Aorta (tissue), 5 donors: ENCODE measurements around the gene EIF2D. TPM values are rescaled to one million over a fixed set of nuclear protein-coding genes. Genes with fewer than 3 reads are reported as not detected.

Source experiments
- ATAC-seq: fragments of 200-7000 bp; cut with Tn5 transposase; one replicate; pipeline ENCODE4 v1.9.1; 2022; ENCODE audit warnings: moderate library complexity; ENCODE audit not compliant: low FRiP score
- DNase-seq, 2 donors: peaks; one replicate each; pipeline ENCODE4 v3.0.0-alpha.2; 2020
- H3K27ac ChIP-seq, 2 donors: one replicate each; pipeline ENCODE4 v1.5.1; 2013; ENCODE audit warnings: low read length in 2 of 2, mild to moderate bottlenecking in 2 of 2, moderate library complexity in 2 of 2, control low read depth in 1 of 2, inconsistent platforms in 1 of 2, low read depth in 1 of 2
- H3K27me3 ChIP-seq, 2 donors: one replicate each; pipeline ENCODE4 v1.6.1; 2013; ENCODE audit warnings: control low read depth in 1 of 2, low read length in 1 of 2, mild to moderate bottlenecking in 1 of 2, moderate library complexity in 1 of 2; ENCODE audit not compliant: insufficient read depth in 2 of 2, control insufficient read depth in 1 of 2
- H3K36me3 ChIP-seq, 2 donors: one replicate each; pipeline ENCODE4 v1.6.1; 2013; ENCODE audit warnings: control low read depth in 1 of 2, low read length in 1 of 2, mild to moderate bottlenecking in 1 of 2; ENCODE audit not compliant: insufficient read depth in 2 of 2, control insufficient read depth in 1 of 2
- H3K4me1 ChIP-seq, 2 donors: one replicate each; pipeline ENCODE4 v1.6.1; 2013; ENCODE audit warnings: low read length in 2 of 2, control low read depth in 1 of 2, mild to moderate bottlenecking in 1 of 2, moderate library complexity in 1 of 2; ENCODE audit not compliant: insufficient read depth in 2 of 2, control insufficient read depth in 1 of 2
- H3K4me3 ChIP-seq, 2 donors: one replicate each; pipeline ENCODE4 v1.5.1; 2013; ENCODE audit warnings: low read length in 2 of 2, control low read depth in 1 of 2, mild to moderate bottlenecking in 1 of 2
- H3K9me3 ChIP-seq: one replicate; pipeline ENCODE4 v1.6.1; 2013; ENCODE audit warnings: mild to moderate bottlenecking, low read length; ENCODE audit not compliant: control insufficient read depth
- WGBS, 2 donors: extraction: QIAGEN DNeasy Blood & Tissue Kit; methylation state at CpG; one replicate each; pipeline ENCODE4 v1.1.7; 2013; 5-methylcytosine and 5-hydroxymethylcytosine counted together
- intact Hi-C, 2 donors: fragments of 100-400 bp; cut with DNase I; formaldehyde crosslinking; loops; one replicate each; pipeline versions ENCODE4 v1.14.2 to v1.15.0; 2022
- long read RNA-seq, 2 donors: library from polyadenylated mRNA; unstranded; transcript quantifications; one replicate each; pipeline ENCODE4 v2.0.0, GENCODE V29; 2020 to 2021
- polyA plus RNA-seq, 2 donors: library from polyadenylated mRNA; stranded (reverse); fragments of 200-250 nt; gene quantifications; one replicate each; pipeline ENCODE4 v1.2.3, GENCODE V29; 2013
- total RNA-seq, 2 donors: library from RNA; stranded (reverse); fragmentation: NEBNext Ultra II Directional; extraction: Animal tissue kit (Norgen Biotek cat#: 25700); gene quantifications; one replicate each; pipeline ENCODE4 v1.2.1, GENCODE V29; 2021
- donor health status: healthy with polysubstance abuse.
- donor health status: Bipolar disorder and iron deficiency.
- donor health status: DM: no; HTN: no; CAD: no.
- donor health status: DM: no; HTN: no; CAD: no.
- donor health status: DM: yes; HTN: yes; CAD: no.

EIF2D gene, protein sequence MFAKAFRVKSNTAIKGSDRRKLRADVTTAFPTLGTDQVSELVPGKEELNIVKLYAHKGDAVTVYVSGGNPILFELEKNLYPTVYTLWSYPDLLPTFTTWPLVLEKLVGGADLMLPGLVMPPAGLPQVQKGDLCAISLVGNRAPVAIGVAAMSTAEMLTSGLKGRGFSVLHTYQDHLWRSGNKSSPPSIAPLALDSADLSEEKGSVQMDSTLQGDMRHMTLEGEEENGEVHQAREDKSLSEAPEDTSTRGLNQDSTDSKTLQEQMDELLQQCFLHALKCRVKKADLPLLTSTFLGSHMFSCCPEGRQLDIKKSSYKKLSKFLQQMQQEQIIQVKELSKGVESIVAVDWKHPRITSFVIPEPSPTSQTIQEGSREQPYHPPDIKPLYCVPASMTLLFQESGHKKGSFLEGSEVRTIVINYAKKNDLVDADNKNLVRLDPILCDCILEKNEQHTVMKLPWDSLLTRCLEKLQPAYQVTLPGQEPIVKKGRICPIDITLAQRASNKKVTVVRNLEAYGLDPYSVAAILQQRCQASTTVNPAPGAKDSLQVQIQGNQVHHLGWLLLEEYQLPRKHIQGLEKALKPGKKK
- total RNA-seq, result 10 to 100 TPM; 29.6 to 46.5 TPM
- polyA plus RNA-seq, result 10 to 100 TPM; 26.2 to 48.3 TPM
- long read RNA-seq, donor 1, transcript EIF2D-201 (15 exons, 2,005 nt), result major isoform, 86 of 107 reads
- long read RNA-seq, donor 1, partial matches to known transcripts, result 9 of 107 reads
- long read RNA-seq, donor 1, other reads (novel, unspliced or antisense), result 12 of 107 reads
- long read RNA-seq, donor 2, transcript EIF2D-201 (15 exons, 2,005 nt), result major isoform, 15 of 39 reads
- long read RNA-seq, donor 2, partial matches to known transcripts, result 14 of 39 reads
- long read RNA-seq, donor 2, other reads (novel, unspliced or antisense), result 10 of 39 reads

DNA sequence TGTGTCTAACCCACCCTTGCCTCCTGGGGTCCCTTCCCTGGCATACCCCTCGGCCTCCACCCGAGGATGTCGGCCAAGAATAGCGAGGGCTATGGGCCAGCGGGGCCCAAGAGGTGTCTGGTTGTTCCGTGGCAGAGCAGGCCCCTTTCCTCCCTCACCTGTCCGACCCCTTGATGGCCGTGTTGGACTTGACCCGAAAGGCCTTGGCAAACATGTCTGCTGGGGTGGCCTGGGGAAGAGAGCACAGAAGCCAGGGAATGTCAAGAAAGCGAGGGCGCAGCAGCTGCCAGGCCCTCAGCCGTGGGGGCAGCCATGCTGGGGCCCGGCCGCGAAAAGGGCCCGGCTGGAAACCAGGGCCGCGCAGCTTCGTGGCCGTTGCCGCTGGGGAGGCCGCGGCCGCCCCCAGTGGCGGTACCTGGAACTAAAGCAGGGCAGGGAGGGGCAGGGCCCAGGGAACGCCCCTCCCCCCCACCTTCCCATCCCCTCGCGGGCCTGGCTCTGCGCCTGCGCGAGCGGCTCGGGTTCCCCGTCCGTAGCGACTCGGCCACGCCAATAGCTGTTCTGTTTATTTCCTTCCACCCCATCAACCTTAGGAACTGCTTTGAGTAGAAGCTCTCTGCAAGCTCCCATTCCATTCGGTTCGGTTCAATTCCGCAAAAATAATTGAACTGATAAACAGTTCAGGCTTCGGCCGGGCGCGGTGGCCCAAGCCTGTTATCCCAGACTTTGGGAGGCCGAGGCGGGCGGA is at the start of gene EIF2D:
Gene EIF2D (minus strand): TSS at position 337 of the 748 bp plus-strand sequence. CDS start 123 bp downstream, at position 214.
- peak; percentile 100 for ATAC-seq
- peak; percentile 95 to 98 for DNase-seq
- no peaks in the 10 kb centered on the region for H3K4me1 ChIP-seq
- intact Hi-C loops, result loop anchor here in 1 of 2 donors (10.0 kb wide), 1 partner anchor 52 kb away; no protein-coding TSS in a partner anchor
- H3K27ac ChIP-seq, result peak within 1 kb of the TSS in 1 of 2 donors; percentile 82
- peak within 1 kb of the TSS; percentile 43 to 83 for H3K4me3 ChIP-seq
- H3K9me3 ChIP-seq, result no peaks in the 10 kb centered on the region
- 3 to 4% methylated on average over 43 to 48 of the region's 48 CpGs for WGBS, 2 donors
- H3K36me3 ChIP-seq, result peaks cover 0 to 1% of the 10 kb centered on the region in 2 donors
- no peaks in the 10 kb centered on the region for H3K27me3 ChIP-seq

- Histone ChIP-seq H3K27me3 (no peaks in the 10 kb centered on the region), H3K4me3 (no peak overlapping the region), H3K4me1 (no peaks in the 10 kb centered on the region), H3K27ac (no peak overlapping the region), H3K36me3 (no peaks in the 10 kb centered on the region), H3K9me3 (no peaks in the 10 kb centered on the region)
- DNase-seq (no peak), ATAC-seq (no peak)
- 87 to 89% methylated on average over 11 of the region's 11 CpGs for WGBS, 2 donors
- intact Hi-C loops, result loop anchor here (10.0 kb wide), 2 partner anchors 46 to 176 kb away; partner anchors contain the start of gene EIF2D (in 1 of the 2)
Observed at GRCh38 chr1:206661161-206661820, 49.0 kb upstream of the EIF2D start.

GRCh38 chr1:206660136-206660535 is 47.9 kb upstream of the EIF2D start:
- DNase-seq (no peak), ATAC-seq (no peak)
- Histone ChIP-seq H3K36me3 (no peaks in the 10 kb centered on the region), H3K4me1 (no peaks in the 10 kb centered on the region), H3K27me3 (no peaks in the 10 kb centered on the region), H3K27ac (no peak overlapping the region), H3K4me3 (no peak overlapping the region), H3K9me3 (no peaks in the 10 kb centered on the region)
- 96 to 97% methylated on average over 4 of the region's 4 CpGs for WGBS, 2 donors
- intact Hi-C loops, result loop anchor here (10.0 kb wide), 2 partner anchors 45 to 175 kb away; partner anchors contain the start of gene EIF2D (in 1 of the 2)

GRCh38 chr1:206658981-206659273 is 46.7 kb upstream of the EIF2D start:
- intact Hi-C loops, result no loop called here
- Histone ChIP-seq H3K4me1 (no peaks in the 10 kb centered on the region), H3K36me3 (no peaks in the 10 kb centered on the region), H3K9me3 (no peaks in the 10 kb centered on the region), H3K4me3 (no peak overlapping the region), H3K27me3 (no peaks in the 10 kb centered on the region), H3K27ac (no peak overlapping the region)
- no peak for ATAC-seq
- DNase-seq, result no peak
- 58 to 65% methylated on average over 7 of the region's 7 CpGs for WGBS, 2 donors

DNA sequence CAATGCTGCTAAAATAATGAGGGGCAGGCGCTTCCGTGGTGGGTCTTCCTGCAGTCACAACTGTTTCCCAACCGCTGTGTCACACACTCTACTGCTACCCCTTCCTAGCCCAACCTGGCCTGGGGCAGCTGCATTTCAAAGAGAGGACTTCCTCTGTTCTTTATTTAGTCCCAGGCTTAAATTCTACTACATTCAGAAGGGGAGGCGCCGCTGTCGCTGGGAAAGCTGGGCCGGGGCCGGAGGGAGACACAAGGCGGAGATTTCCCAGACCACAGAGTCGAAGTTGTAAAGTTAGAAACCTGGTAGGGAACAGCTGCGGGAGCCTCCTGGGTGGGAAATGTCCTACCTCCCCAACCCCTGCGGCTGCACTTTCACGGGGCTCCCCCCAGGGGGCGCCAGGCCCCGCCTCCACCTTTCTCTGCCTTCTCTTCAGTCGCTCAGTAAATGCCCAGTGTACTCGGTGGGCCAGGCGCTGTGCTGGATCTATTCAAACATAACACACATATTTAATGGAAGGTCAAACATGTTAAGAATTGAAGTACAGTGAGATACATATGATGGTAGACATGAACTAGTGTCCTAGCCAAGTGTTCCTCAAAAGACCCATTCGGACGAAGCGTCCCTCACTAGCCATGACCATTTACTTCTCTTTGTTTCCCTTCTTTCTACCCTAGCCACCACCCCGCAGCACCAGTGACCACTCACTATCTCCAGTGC is 46.2 kb upstream of the EIF2D start:
- Histone ChIP-seq H3K27me3 (no peaks in the 10 kb centered on the region), H3K27ac (no peak overlapping the region), H3K36me3 (no peaks in the 10 kb centered on the region), H3K4me1 (no peaks in the 10 kb centered on the region), H3K4me3 (no peak overlapping the region), H3K9me3 (no peaks in the 10 kb centered on the region)
- WGBS, 2 donors, result 31 to 36% methylated on average over 22 of the region's 22 CpGs
- ATAC-seq (peak; percentile 66), DNase-seq (peak; percentile 58 to 81)
- intact Hi-C loops, result no loop called here

DNA sequence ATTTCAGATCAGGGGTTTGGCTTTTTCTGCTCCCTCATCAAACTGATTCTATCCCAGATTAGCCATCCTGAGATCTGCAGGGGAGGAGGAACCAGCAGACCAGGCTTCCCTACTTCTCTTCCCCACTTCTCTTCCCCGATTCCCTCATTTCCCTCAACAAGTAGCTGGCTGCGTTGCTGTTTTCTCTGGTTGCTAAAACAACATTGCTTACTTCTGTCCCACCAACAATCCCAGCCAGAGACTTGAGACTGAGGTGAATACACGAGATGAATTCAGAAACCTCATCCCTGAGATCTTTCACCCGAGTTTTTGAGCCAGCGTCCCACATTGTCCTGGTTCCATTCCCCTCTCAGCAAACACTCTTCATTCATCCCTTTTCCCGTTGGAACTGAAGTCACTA is 45.5 kb upstream of the EIF2D start:
- H3K27ac ChIP-seq, result no peak overlapping the region
- H3K9me3 ChIP-seq, result no peaks in the 10 kb centered on the region
- no peak for DNase-seq
- WGBS, 2 donors, result 57 to 59% methylated on average over 6 of the region's 6 CpGs
- H3K36me3 ChIP-seq, result no peaks in the 10 kb centered on the region
- H3K4me1 ChIP-seq, result no peaks in the 10 kb centered on the region
- no peak for ATAC-seq
- H3K27me3 ChIP-seq, result no peaks in the 10 kb centered on the region
- intact Hi-C loops, result no loop called here
- no peak overlapping the region for H3K4me3 ChIP-seq

GRCh38 chr1:206656936-206657335 is 44.7 kb upstream of the EIF2D start:
- intact Hi-C loops, result no loop called here
- H3K27ac ChIP-seq, result no peak overlapping the region
- DNase-seq (no peak), ATAC-seq (no peak)
- no peaks in the 10 kb centered on the region for H3K27me3 ChIP-seq
- no peaks in the 10 kb centered on the region for H3K4me1 ChIP-seq
- no peak overlapping the region for H3K4me3 ChIP-seq
- H3K36me3 ChIP-seq, result no peaks in the 10 kb centered on the region
- H3K9me3 ChIP-seq, result no peaks in the 10 kb centered on the region
- WGBS, 2 donors, result 93 to 98% methylated on average over 3 of the region's 3 CpGs
